CD4-positive, alpha-beta T cell treated with Interferon gamma for 1 hour (primary cell): Measurements from ENCODE around the gene PTER.

Experiments
- DNase-seq: peaks from one replicate; pipeline ENCODE4 v3.0.0-alpha.2; 2020

PTER gene

DNA sequence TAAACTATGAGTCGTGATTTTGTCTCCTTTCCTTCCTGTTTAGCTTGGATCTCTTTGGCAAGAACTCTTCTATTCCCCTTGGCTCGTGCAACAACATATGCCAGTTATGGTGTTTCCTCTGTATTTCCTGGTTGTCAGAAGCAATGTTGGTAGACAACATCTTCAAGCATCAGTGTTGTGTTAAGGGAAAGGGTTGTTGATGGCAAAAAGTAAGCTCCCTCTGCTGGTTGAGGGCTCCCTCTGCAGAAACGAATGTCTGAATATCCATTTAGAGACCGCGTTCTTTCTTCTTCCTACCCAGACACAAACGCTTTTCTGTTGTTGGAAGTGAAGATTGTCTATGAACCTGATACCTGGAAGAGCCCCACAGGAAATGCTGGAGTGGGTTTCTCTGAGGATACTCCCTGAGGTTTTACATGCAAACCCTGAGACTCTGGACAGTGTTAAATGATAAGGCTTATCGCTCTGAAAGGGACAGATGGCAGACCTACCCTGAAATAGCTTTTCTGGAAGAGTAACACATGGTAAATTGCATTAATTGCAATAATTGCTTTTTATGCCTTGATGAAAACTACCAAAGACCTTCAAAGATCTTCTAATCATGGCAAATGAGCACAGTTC, 108.4 kb downstream of the PTER start:
- no peak for DNase-seq

DNA sequence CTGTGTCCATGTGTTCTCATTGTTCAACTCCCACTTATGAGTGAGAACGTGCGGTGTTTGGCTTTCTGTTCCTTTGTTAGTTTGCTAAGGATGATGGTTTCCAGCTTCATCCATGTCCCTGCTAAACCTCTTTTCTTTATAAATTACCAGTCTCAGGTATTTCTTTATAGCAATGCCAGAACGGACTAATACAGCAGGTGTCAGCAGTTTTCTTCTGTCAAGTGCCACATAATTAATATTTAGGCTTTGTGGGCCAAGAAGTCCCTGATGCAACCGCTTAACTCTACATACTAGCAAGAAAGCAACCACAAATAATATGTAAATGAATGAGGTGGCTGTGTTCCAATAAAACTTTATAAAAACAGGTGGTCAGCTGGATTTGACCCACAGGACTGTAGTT, 111.2 kb downstream of the PTER start:
- no peak for DNase-seq

DNA sequence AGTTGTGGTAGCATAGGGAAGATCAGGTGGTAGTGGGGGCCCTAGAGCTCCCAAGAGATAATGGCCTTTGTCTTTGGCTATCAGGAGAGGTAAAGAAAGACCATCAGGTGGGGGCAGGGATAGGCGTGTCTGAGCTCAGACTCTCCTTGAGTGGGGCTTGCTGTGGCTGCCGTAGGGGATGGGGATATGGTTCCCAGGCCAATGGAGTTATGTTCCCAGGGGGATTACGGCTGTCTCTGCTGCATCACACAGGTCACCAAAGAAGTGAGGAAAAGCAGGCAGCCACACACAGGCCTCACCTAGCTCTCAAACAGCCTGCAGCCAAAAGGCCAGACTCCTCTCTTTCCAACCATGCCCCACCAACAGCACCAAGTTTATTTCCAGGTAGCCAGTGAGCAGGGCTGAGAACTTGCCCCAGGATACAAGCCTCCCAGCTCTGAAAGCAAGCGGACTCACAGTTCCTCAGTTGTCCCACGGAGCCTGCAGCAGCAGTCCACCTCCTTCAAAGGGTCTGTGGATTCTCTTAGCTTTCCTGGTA, 122.5 kb downstream of the PTER start:
- no peak for DNase-seq

DNA sequence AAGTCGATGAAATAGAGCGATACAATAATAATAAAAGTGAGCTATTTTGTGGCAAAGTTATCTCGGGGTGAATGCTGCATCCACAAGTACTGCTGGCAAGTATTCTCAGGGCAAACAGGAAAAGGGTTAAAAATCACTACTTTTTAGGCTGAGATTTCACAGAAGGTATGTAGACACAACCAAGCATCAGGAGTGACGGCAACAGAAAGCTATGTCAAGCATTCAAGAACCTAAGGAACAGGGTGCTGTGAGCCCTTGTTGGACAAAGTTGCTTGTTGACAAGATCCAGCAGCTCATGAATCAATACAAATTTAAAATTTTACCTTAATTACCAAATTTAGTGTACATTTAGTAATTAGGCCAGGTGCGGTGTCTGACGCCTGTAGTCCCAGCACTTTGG, 126.1 kb downstream of the PTER start:
- DNase-seq, result no peak
